HEK293T (cell line): ENCODE results near the gene M1AP.

Source experiments
- BHLHE40 ChIP-seq: fragments of 450-650 bp; IDR thresholded peaks from 2 replicates; pipeline ENCODE4 v1.6.1; 2016; ENCODE audit warnings: mild to moderate bottlenecking, moderate library complexity, borderline replicate concordance
- HDGF ChIP-seq: fragments of 450-650 bp; IDR thresholded peaks from 2 replicates; pipeline ENCODE4 v1.6.1; 2017; ENCODE audit warnings: antibody characterized with exemption, borderline replicate concordance
- L3MBTL2 ChIP-seq: fragments of 450-650 bp; conservative IDR thresholded peaks from 2 replicates; pipeline ENCODE4 v1.6.1; 2016; ENCODE audit warnings: mild to moderate bottlenecking
- PKNOX1 ChIP-seq: fragments of 450-650 bp; IDR thresholded peaks from 2 replicates; pipeline ENCODE4 v1.6.1; 2016
- SP1 ChIP-seq: fragments of 450-650 bp; IDR thresholded peaks from 2 replicates; pipeline ENCODE4 v1.6.1; 2017
- SUZ12 ChIP-seq: fragments of 450-650 bp; IDR thresholded peaks from 2 replicates; pipeline ENCODE4 v1.6.1; 2016; ENCODE audit warnings: mild to moderate bottlenecking
- TARDBP ChIP-seq: fragments of 450-650 bp; IDR thresholded peaks from 2 replicates; pipeline ENCODE4 v1.6.1; 2016

GRCh38 chr2:74679615-74680014 lies 31.5 kb upstream of the M1AP start:
- TF ChIP-seq SUZ12 (no peak), HDGF (no peak), PKNOX1 (no peak), SP1 (no peak), TARDBP (no peak), BHLHE40 (no peak), L3MBTL2 (no peak)
